IMR-90 (cell line): ENCODE measurements around the gene ACBD3. TPM values are rescaled to one million over a fixed set of nuclear protein-coding genes. Genes with fewer than 3 reads are reported as not detected.
A peak's percentile ranks its signal among the peaks of the same experiment; 100 is the strongest.

Experiments
- ATAC-seq: fragments of 200-7000 bp; cut with Tn5 transposase; 2 replicates; pipeline ENCODE4 v1.9.1; 2020; ENCODE audit warnings: low read depth, mild to moderate bottlenecking, moderate library complexity
- BruUV-seq: library from RNA; stranded (reverse); fragments of 400-500 nt; replicated peaks from 2 replicates; lab custom pipeline; 2021; lab: Mats Ljungman, UMichigan
- CTCF ChIA-PET: fragments of 300-600 bp; formaldehyde crosslinking; extraction: SDS; loops from one replicate; lab custom pipeline; 2021; ENCODE audit warnings: antibody characterized with exemption; lab: Yijun Ruan, JAX
- POLR2A ChIA-PET: fragments of 300-600 bp; sonication (Branson Sonifier 250); formaldehyde crosslinking; loops from one replicate; lab custom pipeline; 2022; ENCODE audit warnings: antibody characterized with exemption; ENCODE audit not compliant: unreplicated experiment; lab: Charles Lee
- DNase-seq: peaks from one replicate; pipeline ENCODE4 v3.0.0; 2013
- H2AFZ ChIP-seq: replicated peaks from 2 replicates; pipeline ENCODE3; 2013; ENCODE audit warnings: low read length, mild to moderate bottlenecking; ENCODE audit not compliant: poor library complexity
- H2AK5ac ChIP-seq: 2 replicates; pipeline ENCODE4 v1.6.1; 2013; ENCODE audit warnings: low read depth, low read length, inconsistent platforms
- H2AK9ac ChIP-seq: replicated peaks from 2 replicates; pipeline ENCODE3; 2013; ENCODE audit warnings: mild to moderate bottlenecking, low read depth, low read length, moderate library complexity; ENCODE audit not compliant: poor library complexity
- H2BK120ac ChIP-seq: 2 replicates; pipeline ENCODE4 v1.6.1; 2013; ENCODE audit warnings: low read depth, low read length, inconsistent platforms
- H2BK15ac ChIP-seq: 3 replicates; pipeline ENCODE4 v1.6.1; 2013; ENCODE audit warnings: low read depth, low read length, inconsistent platforms
- H2BK20ac ChIP-seq: 2 replicates; pipeline ENCODE4 v1.6.1; 2013; ENCODE audit warnings: low read depth, mild to moderate bottlenecking, inconsistent platforms, low read length, moderate library complexity
- H2BK5ac ChIP-seq: 2 replicates; pipeline ENCODE4 v1.6.1; 2013; ENCODE audit warnings: mild to moderate bottlenecking, low read depth, low read length, inconsistent platforms; ENCODE audit not compliant: poor library complexity, severe bottlenecking
- H3K14ac ChIP-seq: replicated peaks from 2 replicates; pipeline ENCODE4 v1.6.1; 2013; ENCODE audit warnings: low read depth, low read length, inconsistent platforms
- H3K18ac ChIP-seq: 2 replicates; pipeline ENCODE4 v1.6.1; 2013; ENCODE audit warnings: low read depth, low read length, control low read depth
- H3K23ac ChIP-seq: 2 replicates; pipeline ENCODE4 v1.6.1; 2013; ENCODE audit warnings: low read depth, low read length, inconsistent platforms
- H3K27ac ChIP-seq: 2 replicates; pipeline ENCODE4 v1.5.1; 2013; ENCODE audit warnings: mild to moderate bottlenecking, control low read depth, low read length; ENCODE audit not compliant: insufficient read depth
- H3K27me3 ChIP-seq: 2 replicates; pipeline ENCODE4 v1.6.1; 2013; ENCODE audit warnings: low read length; ENCODE audit not compliant: control insufficient read depth, insufficient read depth
- H3K36me3 ChIP-seq: 2 replicates; pipeline ENCODE4 v1.6.1; 2013; ENCODE audit warnings: low read length, mixed read lengths; ENCODE audit not compliant: control insufficient read depth, insufficient read depth
- H3K4ac ChIP-seq: 2 replicates; pipeline ENCODE4 v1.6.1; 2013; ENCODE audit warnings: low read depth, low read length, inconsistent platforms
- H3K4me1 ChIP-seq: 2 replicates; pipeline ENCODE4 v1.6.1; 2013; ENCODE audit warnings: low read length, mixed read lengths; ENCODE audit not compliant: control insufficient read depth, insufficient read depth
- H3K4me2 ChIP-seq: 2 replicates; pipeline ENCODE4 v1.6.1; 2013; ENCODE audit warnings: low read depth, mild to moderate bottlenecking, control low read depth, low read length, moderate library complexity
- H3K4me3 ChIP-seq: 2 replicates; pipeline ENCODE4 v1.5.1; 2013; ENCODE audit warnings: low read depth, mild to moderate bottlenecking, control low read depth, low read length, moderate library complexity; ENCODE audit not compliant: insufficient read depth
- H3K56ac ChIP-seq: 2 replicates; pipeline ENCODE4 v1.6.1; 2013; ENCODE audit warnings: low read length, inconsistent platforms; ENCODE audit not compliant: insufficient read depth; ENCODE audit errors: extremely low read depth
- H3K79me1 ChIP-seq, 2 experiments: 2 replicates each; pipeline ENCODE4 v1.6.1; 2013; ENCODE audit warnings: low read length in 2 of 2, inconsistent platforms in 1 of 2, low read depth in 1 of 2
- H3K9ac ChIP-seq: 2 replicates; pipeline ENCODE4 v1.6.1; 2013; ENCODE audit warnings: low read depth, low read length, control low read depth
- H3K9me1 ChIP-seq: 2 replicates; pipeline ENCODE4 v1.6.1; 2013; ENCODE audit warnings: low read length, inconsistent platforms; ENCODE audit not compliant: insufficient read depth
- H3K9me3 ChIP-seq: 2 replicates; pipeline ENCODE4 v1.6.1; 2013; ENCODE audit warnings: low read length; ENCODE audit not compliant: control insufficient read depth, insufficient read depth
- H4K20me1 ChIP-seq: 2 replicates; pipeline ENCODE4 v1.6.1; 2013; ENCODE audit warnings: low read length, inconsistent platforms; ENCODE audit not compliant: insufficient read depth
- H4K5ac ChIP-seq: 2 replicates; pipeline ENCODE4 v1.6.1; 2013; ENCODE audit warnings: mild to moderate bottlenecking, low read depth, low read length, control low read depth
- H4K8ac ChIP-seq, 2 experiments: 2 replicates each; pipeline ENCODE4 v1.6.1; 2013; ENCODE audit warnings: low read depth in 2 of 2, low read length in 2 of 2, control low read depth in 1 of 2, inconsistent platforms in 1 of 2
- H4K91ac ChIP-seq: 2 replicates; pipeline ENCODE4 v1.6.1; 2013; ENCODE audit warnings: low read depth, low read length, inconsistent platforms; ENCODE audit not compliant: insufficient read depth
- MXI1 ChIP-seq: IDR thresholded peaks from 2 replicates; pipeline ENCODE4 v1.6.1; 2012; ENCODE audit warnings: low read depth, mild to moderate bottlenecking, low read length, moderate library complexity, borderline replicate concordance
- RAD21 ChIP-seq: IDR thresholded peaks from 2 replicates; pipeline ENCODE4 v1.6.1; 2012; ENCODE audit warnings: low read length, improper control_type of control experiment
- RCOR1 ChIP-seq: IDR thresholded peaks from 2 replicates; pipeline ENCODE4 v1.6.1; 2012; ENCODE audit warnings: mild to moderate bottlenecking, low read length, improper control_type of control experiment; ENCODE audit not compliant: insufficient replicate concordance
- WGBS, 2 experiments: methylation state at CpG; one replicate each; pipeline versions ENCODE4 v1.1.5 to v1.1.7; 2013; ENCODE audit warnings: missing lambda C conversion rate in 2 of 2; ENCODE audit not compliant: insufficient read length in 1 of 2; ENCODE audit errors: extremely low coverage in 2 of 2; 5-methylcytosine and 5-hydroxymethylcytosine counted together
- dilution Hi-C: fragments of 300-500 bp; cut with HindIII; formaldehyde crosslinking; loops from one replicate; pipeline ENCODE4 v1.14.3; 2018; ENCODE audit warnings: low sequenced_read_pairs; ENCODE audit not compliant: unreplicated experiment
- in situ Hi-C: fragments of 300-500 bp; cut with MboI; formaldehyde crosslinking; loops from 3 replicates; pipeline ENCODE4 v1.14.3; 2019; ENCODE audit warnings: low sequenced_read_pairs, inconsistent platforms, mixed read lengths
- intact Hi-C: fragments of 100-400 bp; cut with micrococcal nuclease; formaldehyde crosslinking; loops from 2 replicates; pipeline ENCODE4 v1.10.0; 2022
- polyA plus RNA-seq, 3 experiments: library from polyadenylated mRNA; depleted of rRNA; stranded (reverse); fragments of >200 nt; gene quantifications; 2 replicates each; pipeline ENCODE4 v1.2.3, GENCODE V29; 2012; ENCODE audit warnings: low replicate concordance in 1 of 3
- total RNA-seq: library from RNA; depleted of rRNA; stranded (reverse); fragments of >200 nt; gene quantifications from 2 replicates; pipeline ENCODE4 v1.2.3, GENCODE V29; 2012

The ACBD3 gene
- total and polyA plus RNA-seq, 2 of the 4 experiments (the other 2 are of a cell fraction), result 30.3 to 59.7 TPM

GRCh38 chr1:226187380-226187779 is 839 bp upstream of the ACBD3 start:
- Histone ChIP-seq H2BK20ac (no peak overlapping the region), H3K27me3 (no peaks in the 10 kb centered on the region), H3K36me3 (peaks cover 6% of the 10 kb centered on the region; the same call in 1 of the 2 replicates), H3K14ac (no peak overlapping the region), H2BK15ac (0 out of 3 replicates have a peak overlapping the region, but pooled peaks have one; percentile 73), H3K79me1 (peaks cover 2 to 19% of the 10 kb centered on the region in 2 experiments; a peak in 2 of 4 replicates), H3K9ac (0 out of 2 replicates have a peak overlapping the region, but pooled peaks have one; percentile 89), H3K4ac (no peak overlapping the region; the same call in 1 of the 2 replicates), H2AK5ac (no peak overlapping the region), H4K5ac (0 out of 2 replicates have a peak overlapping the region, but pooled peaks have one; percentile 59), H2AK9ac (no peak overlapping the region), H3K27ac (no peak overlapping the region), H3K23ac (no peak overlapping the region), H3K9me1 (peaks cover 3% of the 10 kb centered on the region; the same call in 1 of the 2 replicates), H3K56ac (no peak overlapping the region), H3K9me3 (no peaks in the 10 kb centered on the region), H2AFZ (no peak overlapping the region), H4K8ac (peak overlapping the region; percentile 98), H3K4me3 (no peak overlapping the region), H2BK5ac (no peak overlapping the region), H3K18ac (no peak overlapping the region), H2BK120ac (no peak overlapping the region), H3K4me2 (peak overlapping the region; percentile 94; the same call in 1 of the 2 replicates), H3K4me1 (peaks cover 4% of the 10 kb centered on the region; the same call in 1 of the 2 replicates), H4K20me1 (peaks cover 32% of the 10 kb centered on the region), H4K91ac (no peak overlapping the region)
- intact Hi-C loops (no loop called here), dilution Hi-C loops (no loop called here), in situ Hi-C loops (no loop called here)
- no peak for ATAC-seq
- ChIA-PET CTCF (no interaction called here), POLR2A (no interaction called here)
- TF ChIP-seq MXI1 (no peak), RAD21 (no peak), RCOR1 (no peak)
- BruUV-seq, result no TSS peak
- WGBS, 2 experiments, result 100% methylated on average over 2 of the region's 7 CpGs; no CpG with 5 or more reads in 1 of the 2 experiments
- no peak for DNase-seq
